HepG2 (cell line): Measurements from ENCODE around the gene ARL5B. TPM values are rescaled to one million over a fixed set of nuclear protein-coding genes. Genes with fewer than 3 reads are reported as not detected.

Source experiments
- ATAD3A ChIP-seq: sonication (generic); formaldehyde crosslinking; IDR thresholded peaks from 2 replicates; pipeline ENCODE4 v1.4.0; 2020; ENCODE audit warnings: missing genetic modification reagents
- BHLHE40 ChIP-seq: IDR thresholded peaks from 2 replicates; pipeline ENCODE4 v1.6.1; 2011; ENCODE audit warnings: low read length, improper control_type of control experiment
- KAT7 ChIP-seq: IDR thresholded peaks from 2 replicates; pipeline ENCODE4 v1.6.1; 2018; ENCODE audit warnings: borderline replicate concordance, missing compliant biosample characterization
- KDM6A ChIP-seq: IDR thresholded peaks from 2 replicates; pipeline ENCODE4 v1.6.1; 2016; ENCODE audit warnings: low read depth
- MLX ChIP-seq: IDR thresholded peaks from 2 replicates; pipeline ENCODE4 v1.6.1; 2016
- NR2C2 ChIP-seq: sonication (generic); formaldehyde crosslinking; IDR thresholded peaks from 2 replicates; pipeline ENCODE4 v1.4.0; 2020; ENCODE audit warnings: missing genetic modification reagents, mild to moderate bottlenecking, moderate library complexity, borderline replicate concordance
- PHB2 ChIP-seq: fragments of 450-650 bp; IDR thresholded peaks from 2 replicates; pipeline ENCODE4 v1.6.1; 2018; ENCODE audit not compliant: partially characterized antibody
- POLR2G ChIP-seq: fragments of 200-400 bp; formaldehyde crosslinking; IDR thresholded peaks from 2 replicates; pipeline ENCODE4 v1.6.1; 2018; ENCODE audit warnings: mild to moderate bottlenecking, low read depth, low read length, moderate library complexity
- RBFOX2 ChIP-seq: fragments of 200-400 bp; formaldehyde crosslinking; IDR thresholded peaks from 2 replicates; pipeline ENCODE4 v1.6.1; 2017; ENCODE audit warnings: low read depth, mild to moderate bottlenecking, low read length
- RFXAP ChIP-seq: sonication (generic); formaldehyde crosslinking; IDR thresholded peaks from 2 replicates; pipeline ENCODE4 v1.4.0; 2020; ENCODE audit warnings: missing genetic modification reagents, borderline replicate concordance
- TCF7 ChIP-seq: sonication (generic); IDR thresholded peaks from 2 replicates; pipeline ENCODE4 v1.6.1; 2016; ENCODE audit warnings: antibody characterized with exemption, low read depth
- ZFP91 ChIP-seq: sonication (generic); formaldehyde crosslinking; IDR thresholded peaks from 2 replicates; pipeline ENCODE4 v1.9.0; 2022; ENCODE audit warnings: missing genetic modification reagents, mild to moderate bottlenecking, borderline replicate concordance
- ZNF207 ChIP-seq: fragments of 450-650 bp; IDR thresholded peaks from 2 replicates; pipeline ENCODE4 v1.6.1; 2016; ENCODE audit warnings: antibody characterized with exemption, borderline replicate concordance
- ZNF276 ChIP-seq: sonication (generic); formaldehyde crosslinking; IDR thresholded peaks from 2 replicates; pipeline ENCODE4 v1.4.0; 2020; ENCODE audit warnings: mild to moderate bottlenecking, low read depth, missing genetic modification reagents
- ZNF512B ChIP-seq: sonication (generic); formaldehyde crosslinking; IDR thresholded peaks from 2 replicates; pipeline ENCODE4 v1.5.1; 2020; ENCODE audit warnings: missing genetic modification reagents, mild to moderate bottlenecking, borderline replicate concordance
- ZNF543 ChIP-seq: sonication (generic); formaldehyde crosslinking; IDR thresholded peaks from 2 replicates; pipeline ENCODE4 v1.4.0; 2020; ENCODE audit warnings: mild to moderate bottlenecking, missing genetic modification reagents
- ZNF609 ChIP-seq: sonication (generic); formaldehyde crosslinking; IDR thresholded peaks from 2 replicates; pipeline ENCODE4 v1.4.0; 2020; ENCODE audit warnings: mild to moderate bottlenecking, missing genetic modification reagents, borderline replicate concordance
- ZNF672 ChIP-seq: sonication (generic); formaldehyde crosslinking; IDR thresholded peaks from 2 replicates; pipeline ENCODE4 v1.8.1; 2022; ENCODE audit warnings: missing genetic modification reagents
- polyA plus RNA-seq, 8 experiments: library from polyadenylated mRNA; depleted of rRNA in 3 of 8; stranded (reverse) in 7 of 8; unstranded in 1 of 8; fragments of >200 nt; fragmentation: Illumina TruSeq in 4 of 8; extraction: Trizol in 4 of 8; gene quantifications; 2 replicates each; pipeline versions ENCODE4 v1.2.1 to v1.2.3, GENCODE V29; 2011 to 2016; ENCODE audit warnings: low read depth in 4 of 8, missing spikeins in 1 of 8, mixed read lengths in 1 of 8; ENCODE audit not compliant: insufficient read depth in 1 of 8
- total RNA-seq, 5 experiments: library from RNA; depleted of rRNA; stranded (reverse); fragments of >200 nt; fragmentation: Illumina TruSeq; extraction: Trizol; gene quantifications; 2 replicates each; pipeline ENCODE4 v1.2.3, GENCODE V29; 2016; ENCODE audit warnings: low read depth in 1 of 5

Gene ARL5B
- total and polyA plus RNA-seq, 2 of the 13 experiments (the other 11 are each of a cell fraction or from before 2014, with no cell fraction given) = 26.6 to 32.7 TPM

GRCh38 chr10:18659125-18659818 is at the start of gene ARL5B (continued):
- TF ChIP-seq ZFP91 (CRISPR knock-in tag) (peak; percentile 54), BHLHE40 (peak; percentile 58), ZNF512B (no peak), ZNF276 (no peak), ZNF543 (CRISPR knock-in tag) (peak; percentile 22; the same call in 1 of the 2 replicates), RBFOX2 (peak; percentile 98), ATAD3A (CRISPR knock-in tag) (no peak), MLX (CRISPR knock-in tag) (peak; percentile 59), RFXAP (CRISPR knock-in tag) (0 out of 2 replicates have a peak, but pooled peaks have one; percentile 45), POLR2G (peak; percentile 82), ZNF207 (no peak), ZNF672 (CRISPR knock-in tag) (no peak), TCF7 (0 out of 2 replicates have a peak, but pooled peaks have one; percentile 15), KAT7 (CRISPR knock-in tag) (peak; percentile 66), PHB2 (no peak), ZNF609 (CRISPR knock-in tag) (no peak), NR2C2 (CRISPR knock-in tag) (peak; percentile 96), KDM6A (CRISPR knock-in tag) (no peak)
